DLD1 (cell line): ENCODE results near the gene SLC12A7.
"Not testable (repeated sequence)": the region's sequence is repeated elsewhere in the genome, so short reads cannot be mapped to it uniquely, and the experiment has no call there.

Source experiments
- in situ Hi-C: cut with HindIII; loops from 2 replicates; pipeline ENCODE4 v1.10.0; 2017; ENCODE audit warnings: low sequenced_read_pairs

The SLC12A7 gene

GRCh38 chr5:1027631-1028441 is 84.0 kb downstream of the SLC12A7 start:
- in situ Hi-C loops = no loop called here

- in situ Hi-C loops = no loop called here
Observed at GRCh38 chr5:1026700-1027621, 84.9 kb downstream of the SLC12A7 start.

GRCh38 chr5:1021969-1022336 is 89.9 kb downstream of the SLC12A7 start:
- in situ Hi-C loops = not testable (repeated sequence)

- in situ Hi-C loops = no loop called here
Observed at GRCh38 chr5:1021136-1021968, 90.5 kb downstream of the SLC12A7 start.

GRCh38 chr5:1020452-1020961 is 91.4 kb downstream of the SLC12A7 start:
- in situ Hi-C loops = no loop called here

GRCh38 chr5:1019001-1019905 is 92.6 kb downstream of the SLC12A7 start:
- in situ Hi-C loops = no loop called here

GRCh38 chr5:1018596-1018995 is 93.3 kb downstream of the SLC12A7 start:
- in situ Hi-C loops = no loop called here

GRCh38 chr5:1017691-1018455 is 94.0 kb downstream of the SLC12A7 start:
- in situ Hi-C loops = no loop called here

- in situ Hi-C loops = no loop called here
Observed at GRCh38 chr5:1017056-1017455, 94.8 kb downstream of the SLC12A7 start.

- in situ Hi-C loops = no loop called here
Observed at GRCh38 chr5:1016476-1016875, 95.4 kb downstream of the SLC12A7 start.

- in situ Hi-C loops = no loop called here
Observed at GRCh38 chr5:1016036-1016435, 95.8 kb downstream of the SLC12A7 start.

GRCh38 chr5:1015507-1015906 is 96.4 kb downstream of the SLC12A7 start:
- in situ Hi-C loops = no loop called here

GRCh38 chr5:1014781-1015221 is 97.1 kb downstream of the SLC12A7 start:
- in situ Hi-C loops = no loop called here

GRCh38 chr5:1014346-1014745 is 97.5 kb downstream of the SLC12A7 start:
- in situ Hi-C loops = no loop called here

GRCh38 chr5:1013948-1014301 is 97.9 kb downstream of the SLC12A7 start:
- in situ Hi-C loops = no loop called here

- in situ Hi-C loops = no loop called here
Observed at GRCh38 chr5:1013238-1013947, 98.5 kb downstream of the SLC12A7 start.

- in situ Hi-C loops = no loop called here
Observed at GRCh38 chr5:1012900-1013237, 99.0 kb downstream of the SLC12A7 start.

GRCh38 chr5:1012313-1012841 is 99.5 kb downstream of the SLC12A7 start:
- in situ Hi-C loops = no loop called here
